HFFc6 (cell line): ENCODE measurements around the gene ENTPD2. TPM values are rescaled to one million over a fixed set of nuclear protein-coding genes. Genes with fewer than 3 reads are reported as not detected.

Experiments used
- DNase-seq: peaks from one replicate; pipeline ENCODE4 v3.0.0-alpha.2; 2018
- H3K27ac Mint-ChIP-seq: 2 replicates; pipeline ENCODE4 v1.8.0; 2020; ENCODE audit warnings: mild to moderate bottlenecking, mixed read lengths
- H3K27me3 Mint-ChIP-seq: 2 replicates; pipeline ENCODE4 v1.8.0; 2021; ENCODE audit warnings: mild to moderate bottlenecking, moderate library complexity, mixed read lengths; ENCODE audit not compliant: insufficient read depth
- H3K36me3 Mint-ChIP-seq: 2 replicates; pipeline ENCODE4 v1.8.0; 2021; ENCODE audit warnings: low read depth, mixed read lengths
- H3K4me1 Mint-ChIP-seq: 2 replicates; pipeline ENCODE4 v1.8.0; 2020; ENCODE audit warnings: low read depth, mixed read lengths
- H3K4me3 Mint-ChIP-seq: 2 replicates; pipeline ENCODE4 v1.8.0; 2020; ENCODE audit warnings: mild to moderate bottlenecking, moderate library complexity, mixed read lengths
- H3K9me3 Mint-ChIP-seq: 2 replicates; pipeline ENCODE4 v1.8.0; 2020; ENCODE audit warnings: mild to moderate bottlenecking, mixed read lengths
- CTCF ChIP-seq: fragments of 200-600 bp; sonication (generic); IDR thresholded peaks from 2 replicates; pipeline ENCODE4 v1.5.0; 2021; ENCODE audit warnings: antibody characterized with exemption, mild to moderate bottlenecking
- total RNA-seq, 6 experiments: library from RNA; stranded (reverse); fragmentation: NEBNext Ultra II Directional; extraction: Animal tissue kit (Norgen Biotek cat#: 25700); gene quantifications; 2 replicates in 1 of 6; 3 replicates in 5 of 6; pipeline ENCODE4 v1.2.3, GENCODE V29; 2021

Gene ENTPD2
- total RNA-seq, 6 experiments from 2014 or later, result 0.12 to 0.28 (median 0.16) TPM; not detected in 3

GRCh38 chr9:137082925-137083290 is 29.0 kb upstream of the ENTPD2 start:
- peak overlapping the region; percentile 94 for H3K27ac Mint-ChIP-seq
- H3K4me1 Mint-ChIP-seq, result peaks cover 43% of the 10 kb centered on the region
- no peak for DNase-seq
- TF ChIP-seq CTCF, result no peak
- H3K27me3 Mint-ChIP-seq, result peaks cover 3% of the 10 kb centered on the region; the same call in 1 of the 2 replicates
- no peak overlapping the region; the same call in 1 of the 2 replicates for H3K4me3 Mint-ChIP-seq
- no peaks in the 10 kb centered on the region for H3K36me3 Mint-ChIP-seq
- no peaks in the 10 kb centered on the region for H3K9me3 Mint-ChIP-seq

GRCh38 chr9:137082222-137082924 is 28.5 kb upstream of the ENTPD2 start:
- no peaks in the 10 kb centered on the region for H3K9me3 Mint-ChIP-seq
- no peak overlapping the region for H3K4me3 Mint-ChIP-seq
- H3K27ac Mint-ChIP-seq, result peak overlapping the region; percentile 94
- peaks cover 37% of the 10 kb centered on the region for H3K4me1 Mint-ChIP-seq
- DNase-seq, result no peak
- TF ChIP-seq CTCF, result no peak
- no peaks in the 10 kb centered on the region for H3K36me3 Mint-ChIP-seq
- H3K27me3 Mint-ChIP-seq, result peaks cover 3% of the 10 kb centered on the region; the same call in 1 of the 2 replicates

GRCh38 chr9:137080260-137081122 is 26.6 kb upstream of the ENTPD2 start:
- TF ChIP-seq CTCF, result no peak
- H3K36me3 Mint-ChIP-seq, result no peaks in the 10 kb centered on the region
- H3K27ac Mint-ChIP-seq, result no peak overlapping the region
- no peak overlapping the region for H3K4me3 Mint-ChIP-seq
- no peaks in the 10 kb centered on the region for H3K9me3 Mint-ChIP-seq
- H3K4me1 Mint-ChIP-seq, result peaks cover 32% of the 10 kb centered on the region
- DNase-seq, result no peak
- peaks cover 3% of the 10 kb centered on the region; the same call in 1 of the 2 replicates for H3K27me3 Mint-ChIP-seq

- peaks cover 25% of the 10 kb centered on the region for H3K4me1 Mint-ChIP-seq
- H3K4me3 Mint-ChIP-seq, result 0 out of 2 replicates have a peak overlapping the region, but pooled peaks have one; percentile 32
- H3K27ac Mint-ChIP-seq, result no peak overlapping the region
- H3K36me3 Mint-ChIP-seq, result no peaks in the 10 kb centered on the region
- no peaks in the 10 kb centered on the region for H3K9me3 Mint-ChIP-seq
- no peak for TF ChIP-seq CTCF
- H3K27me3 Mint-ChIP-seq, result peaks cover 3% of the 10 kb centered on the region
- no peak for DNase-seq
Measured at GRCh38 chr9:137079401-137079787, 25.5 kb upstream of the ENTPD2 start.

GRCh38 chr9:137078701-137079400 is 25.0 kb upstream of the ENTPD2 start:
- no peak for DNase-seq
- H3K9me3 Mint-ChIP-seq, result no peaks in the 10 kb centered on the region
- peaks cover 21% of the 10 kb centered on the region for H3K4me1 Mint-ChIP-seq
- no peaks in the 10 kb centered on the region for H3K36me3 Mint-ChIP-seq
- H3K4me3 Mint-ChIP-seq, result peak overlapping the region; percentile 81
- peaks cover 3% of the 10 kb centered on the region for H3K27me3 Mint-ChIP-seq
- H3K27ac Mint-ChIP-seq, result no peak overlapping the region
- TF ChIP-seq CTCF, result no peak
